ENCODE data around the gene GADL1.

- TF ChIP-seq POLR2AphosphoS5 (IDR thresholded peaks at IDR 0.05; ENCODE audit: low read depth, low read length) = no peak
- no peak for TF ChIP-seq CTCF (IDR thresholded peaks at IDR 0.05 in 2 of 3, conservative IDR thresholded peaks at IDR 0.05 in 1 of 3; ENCODE audit: borderline replicate concordance in 1 of 3, insufficient read depth in 1 of 3, low read depth in 2 of 3, low read length in 2 of 3)
- TF ChIP-seq POLR2A (IDR thresholded peaks at IDR 0.05; ENCODE audit: borderline replicate concordance, extremely low read depth, insufficient read depth, insufficient read length) = no peak
- no peak for TF ChIP-seq SP1 (IDR thresholded peaks at IDR 0.05; ENCODE audit: low read depth)
- no peak for TF ChIP-seq MAX (IDR thresholded peaks at IDR 0.05)
- TF ChIP-seq EZH2 (IDR thresholded peaks at IDR 0.05) = no peak
- TF ChIP-seq ATF3 (IDR thresholded peaks at IDR 0.05) = no peak
- TF ChIP-seq EGR1 (IDR thresholded peaks at IDR 0.05; ENCODE audit: low read depth) = no peak
These were observed 115.5 kb downstream of the GADL1 start for GRCh38 chr3:30778933-30779332.
